Measurements from ENCODE around the gene RAPGEF2.
"Not testable (repeated sequence)": the region's sequence is repeated elsewhere in the genome, so short reads cannot be mapped to it uniquely, and the experiment has no call there.

The RAPGEF2 gene

DNA sequence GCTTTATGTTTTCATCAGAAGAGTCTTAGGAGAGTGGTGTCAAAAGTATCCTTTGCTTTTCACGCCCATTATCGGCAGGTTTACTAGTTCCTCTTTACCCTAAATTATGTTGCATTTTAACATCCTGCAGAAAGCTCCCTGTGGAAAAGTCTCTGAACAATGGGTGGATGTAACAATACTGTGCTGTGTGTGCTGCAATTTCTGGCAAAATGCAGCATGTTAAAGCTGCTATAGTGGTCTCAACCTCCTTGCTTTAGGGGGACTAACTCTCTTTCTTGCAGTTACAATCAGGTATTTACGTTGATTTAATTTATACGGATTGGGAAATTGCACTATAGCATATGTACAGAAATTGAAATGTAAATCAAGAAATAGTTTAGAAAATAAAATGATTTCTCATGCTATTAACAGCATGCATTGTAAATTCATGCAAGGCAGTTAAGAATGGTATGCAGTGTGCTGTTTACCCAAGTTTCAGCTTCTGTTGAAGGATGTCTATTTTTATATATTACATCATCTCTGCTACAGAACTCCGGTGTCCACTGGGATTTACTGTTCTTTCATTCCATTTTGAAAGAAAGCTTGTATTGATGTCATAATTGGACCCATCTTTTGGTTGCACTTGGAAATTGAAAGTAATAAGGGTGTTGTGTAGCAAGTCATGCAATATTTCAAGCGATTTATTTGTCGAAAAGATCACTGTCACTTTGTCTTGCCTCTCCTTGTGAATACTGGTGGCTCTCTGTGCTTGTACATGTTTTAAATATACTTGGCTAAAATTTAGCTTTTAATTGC is 145.7 kb downstream of the RAPGEF2 start:
- DNase-seq = no peak

DNA sequence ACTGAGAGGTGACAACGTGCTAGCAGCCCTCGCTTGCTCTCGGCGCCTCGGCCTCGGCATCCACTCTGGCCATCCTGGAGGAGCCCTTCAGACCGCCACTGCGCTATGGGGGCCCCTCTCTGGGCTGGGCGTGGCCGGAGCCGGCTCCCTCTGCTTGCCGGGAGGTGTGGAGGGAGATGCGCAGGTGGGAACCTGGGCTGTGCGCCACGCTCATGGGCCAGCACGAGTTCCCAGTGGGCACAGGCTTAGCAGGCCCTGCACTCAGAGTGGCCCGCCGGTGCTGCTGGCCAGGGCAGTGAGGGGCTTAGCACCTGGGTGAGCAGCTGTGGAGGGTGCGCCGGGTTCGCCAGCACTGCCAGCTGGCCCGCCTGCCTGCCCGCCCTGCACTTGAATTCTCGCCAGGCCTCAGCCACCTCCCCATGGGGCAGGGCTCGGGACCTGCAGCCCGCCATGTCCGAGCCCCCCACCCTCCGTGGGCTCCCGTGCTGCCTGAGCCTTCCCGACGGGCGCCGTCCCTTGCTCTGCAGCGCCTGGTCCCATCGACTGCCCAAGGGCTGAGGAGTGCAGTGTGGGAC is 148.0 kb downstream of the RAPGEF2 start:
- no peak for DNase-seq

DNA sequence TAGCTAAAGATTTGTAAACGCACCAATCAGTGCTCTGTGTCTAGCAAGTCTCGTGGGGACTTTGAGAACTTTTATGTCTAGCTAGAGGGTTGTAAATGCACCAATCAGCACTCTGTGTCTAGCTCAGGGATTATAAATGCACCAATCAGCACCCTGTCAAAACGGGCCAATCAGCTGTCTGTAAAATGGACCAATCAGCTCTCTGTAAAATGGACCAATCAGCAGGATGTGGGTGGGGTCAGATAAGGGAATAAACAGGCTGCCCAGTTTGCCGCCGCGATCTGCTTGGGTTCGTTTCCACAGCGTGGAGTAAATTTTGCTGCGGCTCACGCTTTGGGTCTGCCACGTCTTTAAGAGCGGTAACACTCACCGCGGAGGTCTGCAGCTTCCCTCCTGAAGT is 148.7 kb downstream of the RAPGEF2 start:
- not testable (repeated sequence) for DNase-seq

DNA sequence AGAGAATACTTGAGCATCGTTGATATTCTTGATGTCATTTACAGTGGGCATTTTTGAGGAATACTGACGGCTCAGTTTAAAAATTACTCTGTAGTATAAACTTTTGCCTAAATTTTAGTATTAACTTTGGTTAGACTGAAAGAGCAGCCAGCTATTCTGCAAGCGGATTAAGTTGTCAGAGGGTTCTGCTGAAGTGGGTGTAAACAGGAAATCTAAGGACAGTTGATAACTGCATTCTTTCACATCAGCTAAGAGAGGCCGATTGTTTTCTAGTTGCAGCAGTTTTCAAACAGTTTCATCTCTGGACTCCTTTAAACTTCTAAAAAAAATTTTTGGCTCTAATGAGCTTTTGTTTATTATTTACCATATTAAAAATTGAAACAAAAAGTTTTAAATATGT is 149.6 kb downstream of the RAPGEF2 start:
- no peak for DNase-seq

DNA sequence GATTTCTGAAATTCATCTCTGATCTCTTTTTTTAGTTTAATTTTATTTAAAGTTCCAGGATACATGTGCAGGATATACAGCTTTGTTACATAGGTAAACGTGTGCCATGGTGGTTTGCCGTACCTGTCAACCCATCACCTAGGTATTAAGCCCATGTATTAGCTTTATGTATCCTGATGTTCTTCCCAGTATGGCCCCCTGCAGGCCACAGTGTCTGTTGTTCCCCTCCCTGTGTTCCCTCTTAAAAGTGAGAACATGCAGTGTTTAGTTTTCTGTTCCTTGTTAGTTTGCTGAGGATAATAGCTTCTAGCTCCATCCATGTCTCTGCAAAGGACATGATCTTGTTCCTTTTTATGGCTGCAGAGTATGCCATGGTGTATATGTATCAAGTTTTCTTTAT is 153.2 kb downstream of the RAPGEF2 start:
- DNase-seq = no peak

DNA sequence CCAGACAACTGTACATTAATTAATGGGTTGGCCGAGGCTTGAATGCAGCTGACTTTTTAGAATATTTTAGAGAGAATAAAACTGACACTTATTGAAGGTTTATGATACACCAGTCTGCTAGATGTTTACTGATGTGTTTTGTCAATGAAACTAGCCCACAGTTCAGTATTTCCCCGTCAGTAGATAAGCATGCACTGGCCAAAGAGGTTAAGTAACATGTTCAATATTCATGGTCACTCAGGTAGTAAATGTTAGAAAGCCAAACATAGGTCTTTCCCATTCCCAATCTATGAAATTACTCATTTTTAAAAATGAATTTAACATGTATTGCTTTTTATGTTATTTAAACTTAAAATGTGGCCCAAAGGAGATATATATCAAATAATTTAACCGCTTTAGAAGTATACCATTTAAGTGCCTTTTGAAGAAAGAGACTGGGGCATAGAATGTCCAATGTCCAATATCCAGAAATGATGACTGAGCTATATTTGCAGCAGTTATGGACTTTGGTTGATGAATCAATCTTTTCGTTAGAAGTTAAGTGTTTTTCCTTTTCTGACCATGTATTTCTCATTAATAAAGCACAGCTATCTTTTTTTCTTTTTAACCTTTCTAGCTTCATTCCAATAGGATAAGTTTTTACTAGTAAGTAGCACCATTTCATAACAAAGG is 156.1 kb downstream of the RAPGEF2 start:
- no peak for DNase-seq

DNA sequence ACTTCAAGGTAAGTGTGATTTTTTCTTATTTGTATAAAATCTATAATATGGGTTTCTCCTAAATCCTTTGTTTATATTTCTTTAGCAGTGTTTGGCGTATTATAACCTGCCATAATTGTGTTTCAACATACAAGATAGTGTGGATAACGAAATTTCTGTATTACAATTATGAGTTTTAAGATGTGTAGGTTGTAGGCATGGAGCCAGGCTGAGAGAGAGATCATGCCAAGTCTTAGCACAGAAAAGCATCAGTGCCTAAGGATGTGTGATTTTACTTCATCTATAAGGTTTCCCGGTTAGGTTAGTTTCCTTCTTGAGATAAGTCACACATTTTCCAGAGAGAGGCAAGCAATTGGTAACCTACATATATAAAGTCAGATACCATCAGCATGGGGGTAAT is 161.2 kb downstream of the RAPGEF2 start:
- DNase-seq = no peak

DNA sequence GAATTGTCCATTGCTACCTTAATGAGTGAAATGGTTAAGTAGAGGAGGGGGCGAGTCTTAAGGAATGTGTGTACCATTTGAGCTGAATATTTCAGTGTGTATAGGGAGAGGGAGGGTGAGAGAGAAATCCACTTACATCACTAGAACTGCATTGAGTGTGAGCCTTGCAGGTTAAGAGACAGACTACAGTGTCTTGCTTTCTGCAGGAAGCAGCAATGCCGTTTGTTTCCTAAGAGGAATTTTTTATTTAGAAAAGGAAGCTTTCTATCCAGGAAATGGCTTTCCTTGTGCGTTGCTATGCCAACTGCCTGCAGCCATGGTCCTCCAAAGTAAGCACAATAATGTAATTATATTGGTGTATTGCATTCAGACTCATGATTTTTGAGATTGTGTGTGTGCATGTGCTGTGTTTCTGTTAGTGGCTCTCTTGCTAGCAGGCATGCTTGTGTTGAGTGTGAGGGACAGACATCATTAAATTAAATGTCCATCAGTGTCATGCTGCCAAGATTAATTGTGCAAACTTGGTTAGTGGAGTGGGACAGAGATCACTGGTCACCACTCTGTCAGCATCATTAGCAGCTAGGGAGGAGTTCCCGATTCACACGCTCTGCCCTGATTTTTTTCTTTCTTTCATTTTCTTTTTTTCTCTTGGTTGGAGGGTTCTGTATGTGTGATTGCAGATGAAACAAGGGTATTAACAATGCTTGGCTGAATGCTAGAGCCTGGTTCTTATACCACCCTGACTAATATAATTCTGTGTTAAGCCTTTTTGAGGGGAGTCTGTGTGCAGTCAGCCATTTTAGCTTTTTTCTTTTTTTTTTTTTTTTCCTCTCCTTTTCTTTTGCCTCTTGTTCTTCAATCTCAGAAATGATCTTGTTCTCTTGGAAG is 164.3 kb downstream of the RAPGEF2 start:
- DNase-seq = no peak

DNA sequence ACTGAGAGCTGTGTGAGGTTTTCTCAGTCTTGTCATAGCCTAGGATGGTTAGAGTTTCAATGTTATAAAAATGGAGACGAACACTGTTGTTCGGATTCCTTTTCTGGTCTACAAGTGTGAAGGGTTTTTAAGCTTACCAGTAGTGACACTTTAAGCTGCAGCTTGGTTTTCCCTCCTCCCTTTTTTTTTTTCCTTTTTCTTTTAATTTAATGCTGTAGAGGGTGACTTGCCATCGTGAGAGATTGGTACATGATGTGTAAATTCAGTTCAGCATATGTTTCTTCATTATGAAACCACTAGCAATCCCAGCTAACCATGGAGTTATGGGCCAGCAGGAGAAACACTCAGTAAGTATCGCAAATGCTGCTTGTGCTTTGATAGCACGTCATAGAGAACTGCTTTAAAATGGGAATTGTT is 165.0 kb downstream of the RAPGEF2 start:
- DNase-seq = no peak

DNA sequence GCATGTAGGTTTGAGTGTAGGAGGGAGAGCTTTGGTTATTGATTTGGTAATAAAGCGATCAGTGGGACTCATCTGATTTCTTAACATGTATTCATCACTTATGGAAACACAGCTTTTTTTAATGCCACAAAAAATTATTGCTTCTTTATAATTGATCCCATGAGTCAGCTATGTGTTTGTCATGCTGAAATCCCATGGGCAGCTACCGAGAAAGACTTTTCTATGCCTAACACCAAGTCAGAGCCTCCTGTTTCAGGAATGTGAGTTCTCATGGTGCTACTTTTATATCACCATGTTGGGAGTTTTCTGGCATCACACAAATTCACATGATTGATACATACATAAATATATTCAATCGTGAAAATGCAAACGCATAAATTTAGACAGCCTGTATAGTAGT is 165.7 kb downstream of the RAPGEF2 start:
- no peak for DNase-seq

DNA sequence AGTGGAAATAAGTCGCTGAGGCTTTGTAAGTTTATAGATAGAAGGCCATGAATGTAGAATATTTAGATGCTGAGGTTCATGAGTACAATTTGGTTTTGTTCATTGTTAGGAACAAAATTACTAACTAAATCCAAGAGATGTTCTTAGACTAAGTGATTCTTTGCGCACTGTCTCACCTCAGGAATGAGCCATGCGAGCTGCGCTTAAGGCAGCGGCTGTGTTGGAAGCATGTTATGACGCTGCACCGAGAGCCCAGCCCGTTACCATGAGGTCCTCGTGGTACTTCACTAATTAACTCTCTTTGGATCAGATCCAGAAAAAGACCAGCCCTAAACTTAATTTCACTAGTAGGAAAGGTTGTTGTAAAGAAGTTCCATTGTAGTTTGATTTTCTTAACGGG is 166.2 kb downstream of the RAPGEF2 start:
- DNase-seq = no peak

DNA sequence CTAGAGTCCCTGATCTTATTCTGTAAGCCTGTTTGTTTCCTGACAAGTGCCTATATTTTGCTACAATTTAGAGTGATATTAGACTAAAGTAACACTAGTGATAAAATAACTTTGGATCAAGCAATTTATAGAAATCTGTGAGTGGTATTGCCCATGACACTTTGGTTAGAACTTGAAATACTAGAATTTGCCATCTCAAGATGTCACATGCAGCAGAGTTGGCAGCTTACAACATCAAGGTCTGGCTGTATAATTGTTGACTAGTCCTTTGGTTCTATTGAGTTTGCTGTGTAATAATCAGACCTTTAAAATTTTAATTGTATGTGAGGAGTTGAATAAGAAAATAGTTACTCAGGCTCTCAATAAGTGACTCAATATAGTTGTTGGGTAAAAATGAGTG is 167.1 kb downstream of the RAPGEF2 start:
- DNase-seq = no peak

DNA sequence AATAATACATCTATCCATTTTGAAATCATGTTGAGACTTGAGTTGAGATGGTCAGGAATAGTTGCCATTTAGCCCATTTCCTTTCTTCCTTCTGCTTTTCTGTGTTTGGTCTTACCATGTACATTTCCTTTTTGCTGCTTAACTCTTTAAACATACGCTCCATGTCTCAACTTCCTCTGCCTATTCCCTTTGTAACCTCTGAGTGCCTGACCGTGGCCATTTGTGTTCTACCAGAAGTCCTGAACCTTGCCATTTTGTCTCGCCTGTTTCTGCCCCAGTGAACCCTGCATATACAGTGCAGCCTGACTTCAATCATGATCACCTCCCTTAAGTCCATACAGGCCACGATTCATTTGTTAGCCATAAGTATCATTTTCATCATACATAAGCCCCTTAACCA is 169.0 kb downstream of the RAPGEF2 start:
- no peak for DNase-seq

DNA sequence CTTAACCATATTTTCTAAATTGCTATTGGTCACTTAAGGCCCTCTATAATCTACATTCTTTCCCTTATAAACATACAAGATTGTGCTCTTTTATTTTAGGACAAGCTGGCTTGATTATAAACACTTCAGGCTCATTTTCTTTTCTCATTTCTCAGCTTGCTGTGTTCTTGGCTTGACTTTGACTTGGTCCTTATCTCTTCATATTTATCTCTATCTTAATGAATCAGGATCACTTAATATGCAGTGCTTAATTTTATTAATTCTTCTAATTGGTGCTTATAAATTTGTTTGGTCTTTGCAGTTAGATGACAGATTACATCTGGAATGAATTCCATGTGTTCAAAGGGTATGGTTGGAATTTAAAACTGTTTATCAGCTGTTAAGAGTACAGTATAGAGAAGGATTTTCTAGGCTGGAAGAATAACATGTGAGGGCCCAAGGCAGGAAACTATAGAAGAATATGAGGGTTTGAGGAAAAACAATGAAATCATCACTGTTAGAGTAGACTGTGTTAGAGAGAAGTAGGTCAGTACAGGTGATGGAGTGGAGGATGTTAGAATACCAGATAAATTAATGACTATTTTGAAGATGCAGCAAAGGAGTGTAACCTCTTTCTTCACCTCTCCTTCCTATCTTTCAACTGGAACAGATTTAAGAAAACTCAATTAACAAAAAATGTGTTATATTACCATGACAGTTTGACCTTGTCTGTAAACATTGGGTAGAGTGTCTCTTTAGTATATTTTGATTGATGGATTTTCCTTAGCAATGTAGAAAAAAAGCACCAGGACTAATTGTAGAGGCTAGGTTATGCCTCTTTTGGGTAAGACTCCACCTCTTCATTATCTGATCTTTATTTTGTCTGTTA is 169.6 kb downstream of the RAPGEF2 start:
- DNase-seq = no peak

DNA sequence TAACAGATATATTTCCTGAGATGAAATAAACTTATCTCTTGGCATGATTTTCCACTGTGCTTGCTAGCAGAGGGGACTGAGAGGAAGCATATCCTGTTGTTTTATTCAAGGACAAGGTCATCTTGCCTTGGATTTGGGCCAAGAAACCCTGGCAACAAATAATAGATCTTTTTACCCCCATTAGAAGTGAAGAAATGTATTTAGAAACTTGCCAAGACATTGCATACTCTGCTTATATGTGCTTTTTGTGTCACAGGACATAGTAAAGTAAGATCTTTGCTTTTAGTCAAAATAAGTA is 170.2 kb downstream of the RAPGEF2 start:
- no peak for DNase-seq

DNA sequence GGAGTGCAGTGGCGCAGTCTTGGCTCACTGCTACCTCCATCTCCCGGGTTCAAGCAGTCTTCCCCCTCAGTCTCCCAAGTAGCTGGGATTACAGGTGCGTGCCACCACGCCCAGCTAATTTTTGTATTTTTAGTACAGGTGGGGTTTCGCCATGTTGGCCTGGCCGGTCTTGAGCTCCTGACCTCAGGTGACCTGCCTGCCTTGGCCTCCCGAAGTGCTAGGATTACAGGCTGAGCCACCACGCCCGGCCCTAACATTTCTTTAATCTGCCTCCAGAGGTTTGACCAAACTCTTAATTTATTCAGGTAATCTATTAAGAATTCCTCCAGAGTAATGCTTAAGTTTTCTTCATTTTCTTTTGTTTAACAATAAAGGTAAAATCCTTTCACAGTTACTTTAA is 171.0 kb downstream of the RAPGEF2 start:
- DNase-seq = no peak

DNA sequence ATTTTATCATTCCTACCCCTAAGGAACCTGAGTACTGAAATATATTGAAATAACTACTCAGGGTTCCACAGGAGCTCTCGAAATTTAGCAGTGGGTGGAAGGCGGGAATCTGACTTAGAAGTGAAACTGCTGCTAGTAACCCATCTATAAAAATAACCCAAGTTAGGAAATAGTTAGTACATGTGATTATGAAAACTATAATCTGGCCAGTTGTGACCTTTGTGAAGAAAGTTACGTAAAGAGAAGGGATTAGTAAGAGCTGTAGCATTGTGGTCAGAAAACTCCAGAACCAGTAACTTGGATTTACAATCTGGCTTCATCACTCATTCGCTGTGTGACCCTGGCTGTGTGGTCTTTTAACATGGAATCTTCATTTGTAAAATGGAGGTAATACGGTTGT is 175.5 kb downstream of the RAPGEF2 start:
- DNase-seq = no peak

DNA sequence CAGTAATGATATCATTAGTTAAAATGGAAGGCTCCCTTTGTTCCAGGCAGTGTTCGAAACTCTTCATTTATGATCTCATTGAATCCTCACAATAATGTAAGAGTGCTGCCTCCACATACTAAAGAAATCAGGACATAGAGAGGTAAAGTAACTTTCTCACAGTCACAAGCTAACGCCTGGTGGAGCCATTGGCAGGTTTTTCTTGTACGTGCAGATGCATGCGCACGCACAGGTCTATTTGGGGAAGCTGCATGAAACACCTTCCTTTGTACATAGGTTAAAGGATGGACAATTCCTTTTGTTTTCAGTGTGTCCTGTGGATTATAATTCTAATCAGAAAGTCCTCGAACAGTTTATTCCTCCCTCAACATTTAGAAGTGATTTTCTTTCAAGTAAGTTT is 176.2 kb downstream of the RAPGEF2 start:
- no peak for DNase-seq

DNA sequence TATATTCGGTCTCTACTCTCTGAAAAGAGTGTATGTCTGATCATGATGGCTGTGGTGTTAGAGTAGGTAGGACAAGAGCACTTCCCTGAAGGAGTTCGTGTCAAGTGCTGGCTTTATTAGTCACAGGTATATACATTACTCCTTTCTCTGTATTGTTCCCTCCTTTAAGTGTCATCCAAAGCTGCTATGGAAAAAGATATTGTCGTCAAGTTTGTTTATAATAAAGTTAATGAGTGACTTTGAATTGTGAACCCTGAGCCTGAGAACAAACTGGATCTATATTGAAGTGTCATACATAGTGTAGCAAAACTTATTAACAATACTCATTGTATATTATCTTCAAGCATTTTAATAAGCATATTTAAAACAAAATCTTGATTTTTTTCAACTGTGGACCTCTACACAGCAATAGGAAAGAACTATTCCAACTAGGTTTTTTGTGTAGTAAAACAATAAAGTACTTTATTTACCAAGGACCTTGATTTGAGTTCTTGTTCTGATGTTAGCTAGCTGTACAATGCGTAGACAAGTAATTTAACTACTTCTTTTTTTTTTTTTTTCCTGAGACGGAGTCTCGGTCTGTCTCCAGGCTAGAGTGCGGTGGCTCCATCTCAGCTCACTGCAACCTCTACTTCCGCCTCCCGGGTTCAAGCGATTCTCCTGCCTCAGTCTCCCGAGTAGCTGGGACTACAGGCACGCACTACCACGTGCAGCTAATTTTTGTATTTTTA is 177.7 kb downstream of the RAPGEF2 start:
- DNase-seq = no peak

DNA sequence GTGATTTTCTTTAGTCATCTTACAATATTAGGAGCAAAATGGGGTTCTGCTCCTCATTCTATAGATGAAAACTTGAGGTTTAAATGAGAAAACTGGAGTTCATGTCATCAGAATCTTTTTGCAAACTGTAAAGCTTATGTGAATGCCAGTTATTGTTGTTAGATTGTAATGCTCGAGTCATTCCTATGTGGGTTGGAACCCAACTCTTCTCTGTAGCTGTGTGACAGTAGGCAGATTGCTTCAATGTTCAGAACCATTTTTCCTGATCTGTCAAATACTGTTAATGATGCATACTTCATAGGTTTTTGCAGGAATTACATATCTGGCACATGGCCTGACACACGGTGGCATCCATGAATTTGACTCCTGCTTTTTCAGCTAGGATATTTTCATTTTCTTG is 178.9 kb downstream of the RAPGEF2 start:
- DNase-seq = no peak

DNA sequence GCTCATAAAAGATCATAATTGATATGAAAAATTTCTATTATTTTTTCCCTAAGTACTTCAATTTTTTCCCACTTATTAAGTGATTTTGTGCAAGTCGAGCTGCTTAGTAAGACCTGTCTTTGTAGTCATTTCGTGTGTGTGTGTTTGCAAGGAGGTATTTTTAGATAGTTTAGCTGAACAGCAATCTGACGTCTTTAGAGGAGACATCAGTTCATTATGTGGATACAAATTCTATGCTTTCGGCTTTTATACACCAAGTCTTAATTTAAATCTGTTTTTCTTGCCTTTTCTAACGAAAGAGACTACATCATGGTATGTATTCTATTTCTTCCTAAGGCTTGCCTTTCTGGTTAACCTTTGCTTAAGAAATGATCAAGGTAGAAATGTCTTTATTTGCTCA is 179.4 kb downstream of the RAPGEF2 start:
- DNase-seq = no peak

DNA sequence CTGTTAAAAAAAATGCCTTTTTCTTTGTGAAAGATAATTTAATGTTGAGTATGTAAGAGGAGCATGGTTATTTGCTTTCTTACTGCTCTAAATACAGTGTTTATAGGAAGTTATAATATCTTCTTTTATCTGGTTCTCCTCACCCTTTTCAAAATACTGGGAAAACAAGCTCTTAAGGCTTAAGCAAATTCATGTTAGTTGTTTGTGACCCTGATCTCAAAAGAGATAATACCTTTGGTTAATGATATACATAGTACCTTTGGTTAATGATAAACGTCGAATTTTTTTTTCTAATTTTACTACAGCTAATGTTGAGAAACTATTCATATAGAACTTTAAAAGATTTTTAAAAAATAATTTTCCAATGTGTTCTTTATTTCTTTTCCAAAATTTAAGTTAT is 180.1 kb downstream of the RAPGEF2 start:
- DNase-seq = no peak
